Activated CD8-positive, alpha-beta T cell treated with anti-CD3 and anti-CD28 coated beads for 36 hours (primary cell): ENCODE measurements around the gene HYOU1. TPM values are rescaled to one million over a fixed set of nuclear protein-coding genes. Genes with fewer than 3 reads are reported as not detected.

Experiments
- ATAC-seq: fragments of 200-7000 bp; cut with Tn5 transposase; one replicate; pipeline ENCODE4 v1.10.0; 2021; ENCODE audit warnings: mild to moderate bottlenecking, moderate library complexity
- CTCF ChIA-PET: fragments of 350-600 bp; sonication (Branson Sonifier 250); formaldehyde crosslinking; loops from one replicate; lab custom pipeline; 2021; ENCODE audit warnings: antibody characterized with exemption; lab: Charles Lee
- POLR2A ChIA-PET: fragments of 350-600 bp; sonication (Branson Sonifier 250); formaldehyde crosslinking; loops from one replicate; lab custom pipeline; 2021; ENCODE audit warnings: antibody characterized with exemption; lab: Charles Lee
- DNase-seq: peaks from one replicate; pipeline ENCODE4 v3.0.0-alpha.2; 2020
- H3K27ac Mint-ChIP-seq: one replicate; pipeline ENCODE4 v1.8.0; 2021; ENCODE audit warnings: mild to moderate bottlenecking, mixed read lengths
- H3K27me3 Mint-ChIP-seq: one replicate; pipeline ENCODE4 v1.8.0; 2021; ENCODE audit warnings: mixed read lengths
- H3K36me3 Mint-ChIP-seq: one replicate; pipeline ENCODE4 v1.8.0; 2021; ENCODE audit warnings: low read depth, mixed read lengths
- H3K4me1 Mint-ChIP-seq: one replicate; pipeline ENCODE4 v1.8.0; 2021; ENCODE audit warnings: low read depth, mixed read lengths
- H3K4me3 Mint-ChIP-seq: one replicate; pipeline ENCODE4 v1.8.0; 2021; ENCODE audit warnings: mild to moderate bottlenecking, moderate library complexity, mixed read lengths
- H3K9me3 Mint-ChIP-seq: one replicate; pipeline ENCODE4 v1.8.0; 2021; ENCODE audit warnings: mixed read lengths
- CTCF ChIP-seq: fragments of 200-600 bp; IDR thresholded peaks from one replicate; pipeline ENCODE4 v1.8.0; 2022; ENCODE audit warnings: antibody characterized with exemption, mild to moderate bottlenecking
- intact Hi-C: fragments of 100-400 bp; cut with micrococcal nuclease; formaldehyde crosslinking; loops from one replicate; pipeline ENCODE4 v1.10.0; 2022
- total RNA-seq, 2 experiments: library from RNA; stranded (reverse); gene quantifications; one replicate each; pipeline ENCODE4 v1.2.3, GENCODE V29; 2021

Gene HYOU1
- total RNA-seq, 2 experiments from 2014 or later: 92.4 to 101 TPM

DNA sequence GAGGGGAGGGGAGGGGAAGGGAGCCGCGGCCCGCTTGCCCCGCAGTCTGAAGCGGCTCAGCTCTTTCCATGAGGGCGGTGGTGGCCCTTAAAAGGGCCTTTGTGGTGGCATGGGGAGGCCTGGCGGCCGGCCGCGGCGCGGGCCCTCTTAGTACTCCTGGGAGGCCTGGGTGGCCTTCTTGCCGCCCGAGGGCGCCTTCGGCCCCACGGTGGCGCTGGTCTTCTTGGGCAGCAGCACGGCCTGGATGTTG lies 37.7 kb upstream of the HYOU1 start:
- DNase-seq (no peak), ATAC-seq (peak; percentile 10)
- ChIA-PET POLR2A (interaction anchor here (0.6 to 7.0 kb wide), 38 partner anchors 8 to 304 kb away, joined by 3 to 107 read pairs (median 4); partner anchors contain the start of genes C2CD2L, CENATAC, DDX6 and DPAGT1), CTCF (interaction anchor here (1.2 to 2.5 kb wide), 4 partner anchors 9 to 111 kb away, joined by 3 to 8 read pairs (median 6); partner anchors contain the start of gene CBL)
- Mint-ChIP-seq H3K27ac (peak overlapping the region; percentile 91), H3K4me1 (peaks cover 35% of the 10 kb centered on the region), H3K36me3 (peaks cover 72% of the 10 kb centered on the region), H3K9me3 (no peaks in the 10 kb centered on the region), H3K27me3 (peaks cover 1% of the 10 kb centered on the region), H3K4me3 (peak overlapping the region; percentile 93)
- intact Hi-C loops: no loop called here
- peak; percentile 24 for TF ChIP-seq CTCF

GRCh38 chr11:119093942-119094815 lies 37.2 kb upstream of the HYOU1 start:
- peaks cover 71% of the 10 kb centered on the region for H3K36me3 Mint-ChIP-seq
- H3K4me3 Mint-ChIP-seq: peak overlapping the region; percentile 93
- intact Hi-C loops: no loop called here
- H3K27me3 Mint-ChIP-seq: peaks cover 1% of the 10 kb centered on the region
- H3K4me1 Mint-ChIP-seq: peaks cover 34% of the 10 kb centered on the region
- peak; percentile 6 for ATAC-seq
- no peaks in the 10 kb centered on the region for H3K9me3 Mint-ChIP-seq
- POLR2A ChIA-PET: interaction anchor here (0.6 to 7.0 kb wide), 39 partner anchors 8 to 303 kb away, joined by 3 to 107 read pairs (median 4); partner anchors contain the start of genes C2CD2L, CENATAC, DDX6 and DPAGT1
- DNase-seq: peak; percentile 56
- H3K27ac Mint-ChIP-seq: peak overlapping the region; percentile 91
- CTCF ChIA-PET: interaction anchor here (1.2 to 2.5 kb wide), 4 partner anchors 8 to 112 kb away, joined by 3 to 8 read pairs (median 6); partner anchors contain the start of gene CBL
- no peak for TF ChIP-seq CTCF

DNA sequence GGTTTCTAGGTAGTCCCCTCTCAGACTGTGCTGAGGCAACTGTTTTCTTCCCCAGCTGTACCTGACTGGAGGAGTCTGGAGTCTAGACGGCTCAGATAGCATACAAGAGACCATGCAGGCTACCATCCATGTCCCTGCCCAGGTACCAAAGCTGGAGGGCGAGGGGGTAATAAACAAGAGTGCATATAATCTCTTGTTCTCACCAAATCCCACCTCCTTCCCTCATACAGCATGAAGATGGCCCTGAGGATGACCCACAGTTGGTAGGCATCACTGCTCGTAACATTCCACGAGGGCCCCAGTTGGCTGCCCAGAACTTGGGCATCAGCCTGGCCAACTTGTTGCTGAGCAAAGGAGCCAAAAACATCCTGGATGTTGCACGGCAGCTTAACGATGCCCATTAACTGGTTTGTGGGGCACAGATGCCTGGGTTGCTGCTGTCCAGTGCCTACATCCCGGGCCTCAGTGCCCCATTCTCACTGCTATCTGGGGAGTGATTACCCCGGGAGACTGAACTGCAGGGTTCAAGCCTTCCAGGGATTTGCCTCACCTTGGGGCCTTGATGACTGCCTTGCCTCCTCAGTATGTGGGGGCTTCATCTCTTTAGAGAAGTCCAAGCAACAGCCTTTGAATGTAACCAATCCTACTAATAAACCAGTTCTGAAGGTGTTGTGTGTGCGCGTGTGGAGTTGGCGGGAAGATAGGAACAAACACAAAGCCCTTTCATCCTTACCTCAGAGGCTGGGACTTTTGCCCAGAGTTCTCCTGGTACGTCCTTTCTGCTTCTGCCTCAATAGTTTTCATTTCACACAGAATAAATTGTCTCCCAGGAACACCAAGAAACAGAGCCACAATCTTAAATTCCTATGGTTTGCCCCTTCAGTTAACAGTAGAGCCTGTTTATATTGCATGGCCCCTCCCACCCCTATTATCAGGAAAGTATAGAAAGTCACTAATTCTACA lies 36.2 kb upstream of the HYOU1 start:
- peaks cover 27% of the 10 kb centered on the region for H3K4me1 Mint-ChIP-seq
- H3K9me3 Mint-ChIP-seq: no peaks in the 10 kb centered on the region
- H3K4me3 Mint-ChIP-seq: peak overlapping the region; percentile 93
- H3K27ac Mint-ChIP-seq: peak overlapping the region; percentile 86
- no peak for DNase-seq
- ATAC-seq: no peak
- peaks cover 62% of the 10 kb centered on the region for H3K36me3 Mint-ChIP-seq
- no peak for TF ChIP-seq CTCF
- ChIA-PET POLR2A (interaction anchor here (0.6 to 7.0 kb wide), 25 partner anchors 8 to 230 kb away, joined by 3 to 107 read pairs (median 5); partner anchors contain the start of genes C2CD2L, DPAGT1, HINFP and HMBS), CTCF (interaction anchor here (0.7 to 1.7 kb wide), 4 partner anchors 14 to 103 kb away, joined by 3 to 7 read pairs (median 3); partner anchors contain the start of genes C2CD2L and VPS11)
- peaks cover 1% of the 10 kb centered on the region for H3K27me3 Mint-ChIP-seq
- intact Hi-C loops: no loop called here

- intact Hi-C loops: no loop called here
- CTCF ChIA-PET: interaction anchor here (0.6 to 1.5 kb wide), 5 partner anchors 8 to 231 kb away, joined by 3 to 4 read pairs (median 3); partner anchors contain the start of genes C2CD2L and VPS11
- no peak for ATAC-seq
- H3K27me3 Mint-ChIP-seq: peaks cover 1% of the 10 kb centered on the region
- TF ChIP-seq CTCF: no peak
- H3K4me3 Mint-ChIP-seq: peak overlapping the region; percentile 93
- H3K36me3 Mint-ChIP-seq: peaks cover 55% of the 10 kb centered on the region
- DNase-seq: no peak
- no peaks in the 10 kb centered on the region for H3K9me3 Mint-ChIP-seq
- H3K27ac Mint-ChIP-seq: peak overlapping the region; percentile 17
- POLR2A ChIA-PET: interaction anchor here (0.6 to 7.0 kb wide), 21 partner anchors 7 to 231 kb away, joined by 3 to 107 read pairs (median 5); partner anchors contain the start of genes C2CD2L, DPAGT1, HINFP and HMBS
- H3K4me1 Mint-ChIP-seq: peaks cover 31% of the 10 kb centered on the region
Observed at GRCh38 chr11:119091966-119092879, 35.2 kb upstream of the HYOU1 start.
